Activated naive CD4-positive, alpha-beta T cell treated with anti-CD3 and anti-CD28 coated beads, Interleukin-2, amount 10 ng/mL, durations not matched to agents 7 days and 5 days (primary cell): ENCODE results near the gene GUCY1A2.

Experiments
- CTCF ChIA-PET: fragments of 350-600 bp; sonication (Branson Sonifier 250); formaldehyde crosslinking; loops from one replicate; lab custom pipeline; 2021; ENCODE audit warnings: antibody characterized with exemption; lab: Charles Lee
- DNase-seq: peaks from one replicate; pipeline ENCODE4 v3.0.0-alpha.2; 2020
- H3K27ac Mint-ChIP-seq: one replicate; pipeline ENCODE4 v1.8.0; 2021; ENCODE audit warnings: mild to moderate bottlenecking, moderate library complexity, mixed read lengths
- H3K27me3 Mint-ChIP-seq: one replicate; pipeline ENCODE4 v1.8.0; 2021; ENCODE audit warnings: mild to moderate bottlenecking, mixed read lengths
- H3K36me3 Mint-ChIP-seq: one replicate; pipeline ENCODE4 v1.8.0; 2021; ENCODE audit warnings: mixed read lengths
- H3K4me1 Mint-ChIP-seq: one replicate; pipeline ENCODE4 v1.8.0; 2021; ENCODE audit warnings: mixed read lengths
- H3K4me3 Mint-ChIP-seq: one replicate; pipeline ENCODE4 v1.8.0; 2021; ENCODE audit warnings: mild to moderate bottlenecking, moderate library complexity, mixed read lengths
- H3K9me3 Mint-ChIP-seq: one replicate; pipeline ENCODE4 v1.8.0; 2021; ENCODE audit warnings: mixed read lengths

GUCY1A2 gene

DNA sequence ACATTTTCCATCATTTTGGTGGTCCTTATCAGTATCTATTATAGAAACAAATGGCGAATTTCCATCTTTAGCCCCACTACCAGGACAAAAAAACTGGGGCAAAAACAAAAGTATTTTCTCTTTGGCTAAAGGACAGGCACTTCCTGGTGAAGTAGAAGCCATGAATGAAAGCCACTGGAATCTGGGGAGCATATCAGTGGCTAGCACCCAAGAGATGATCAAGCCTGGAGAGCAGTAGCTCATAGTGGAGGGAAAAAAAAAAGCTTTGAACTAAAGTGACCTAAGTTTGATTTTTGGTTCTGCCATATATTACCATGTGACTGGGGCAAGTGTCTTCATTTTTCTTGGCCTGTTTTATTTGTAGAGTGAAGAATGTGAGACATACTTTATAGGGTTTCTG, 272.3 kb downstream of the GUCY1A2 start:
- Mint-ChIP-seq H3K27ac (no peak overlapping the region), H3K36me3 (no peaks in the 10 kb centered on the region), H3K4me1 (no peaks in the 10 kb centered on the region), H3K27me3 (no peaks in the 10 kb centered on the region), H3K9me3 (peaks cover 4% of the 10 kb centered on the region), H3K4me3 (no peak overlapping the region)
- DNase-seq: no peak
- CTCF ChIA-PET: no interaction called here

DNA sequence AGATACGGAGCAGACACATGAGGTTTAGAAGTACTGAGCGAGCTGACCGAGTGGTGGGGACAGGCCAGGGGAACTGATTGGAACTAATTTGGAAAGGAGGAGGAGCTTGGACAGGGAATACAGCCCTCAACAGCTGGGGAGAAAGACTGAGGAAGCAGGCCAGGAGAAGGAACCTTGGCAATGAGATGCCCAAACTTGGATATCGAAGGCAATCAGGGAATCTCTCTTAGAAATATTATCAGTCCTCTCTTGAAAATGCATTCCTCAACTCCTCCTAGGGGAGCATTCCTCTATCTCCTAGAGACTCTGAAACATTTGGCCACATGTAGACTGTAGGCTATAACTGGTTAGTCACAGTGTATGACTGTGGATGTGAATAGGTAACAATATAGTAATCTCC, 284.6 kb downstream of the GUCY1A2 start:
- H3K36me3 Mint-ChIP-seq: no peaks in the 10 kb centered on the region

DNA sequence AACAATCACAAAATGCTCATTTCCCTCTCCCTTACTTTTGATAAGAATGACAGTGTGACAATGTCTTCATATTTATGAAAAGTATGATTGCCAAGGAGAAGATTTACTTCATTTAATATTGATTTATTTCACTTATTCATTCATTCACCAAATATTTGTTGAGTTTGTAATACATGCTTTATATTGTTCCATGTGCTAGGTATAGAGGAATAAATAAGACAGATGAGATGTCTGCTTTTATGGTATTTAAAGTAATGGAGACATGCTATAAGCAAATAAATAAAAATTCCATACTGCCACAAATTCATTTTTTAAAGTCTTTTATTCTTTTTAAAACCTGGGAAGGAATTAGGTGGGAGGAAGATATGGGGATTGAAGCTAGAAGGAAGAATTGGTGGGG, 289.4 kb downstream of the GUCY1A2 start:
- CTCF ChIA-PET: interaction anchor here (0.6 kb wide), 1 partner anchor 29 kb away, joined by 3 read pairs; no protein-coding TSS in a partner anchor
- Mint-ChIP-seq H3K9me3 (peaks cover 6% of the 10 kb centered on the region), H3K27me3 (no peaks in the 10 kb centered on the region), H3K4me3 (no peak overlapping the region), H3K36me3 (no peaks in the 10 kb centered on the region), H3K4me1 (no peaks in the 10 kb centered on the region), H3K27ac (no peak overlapping the region)
- DNase-seq: no peak

More for the DNA sequence above, 284.6 kb downstream of the GUCY1A2 start:
- Mint-ChIP-seq H3K27me3 (no peaks in the 10 kb centered on the region), H3K4me3 (no peak overlapping the region), H3K4me1 (no peaks in the 10 kb centered on the region), H3K9me3 (peaks cover 10% of the 10 kb centered on the region), H3K27ac (no peak overlapping the region)
- no peak for DNase-seq
- CTCF ChIA-PET: interaction anchor here (0.6 kb wide), 1 partner anchor 692 kb away, joined by 3 read pairs; no protein-coding TSS in a partner anchor

DNA sequence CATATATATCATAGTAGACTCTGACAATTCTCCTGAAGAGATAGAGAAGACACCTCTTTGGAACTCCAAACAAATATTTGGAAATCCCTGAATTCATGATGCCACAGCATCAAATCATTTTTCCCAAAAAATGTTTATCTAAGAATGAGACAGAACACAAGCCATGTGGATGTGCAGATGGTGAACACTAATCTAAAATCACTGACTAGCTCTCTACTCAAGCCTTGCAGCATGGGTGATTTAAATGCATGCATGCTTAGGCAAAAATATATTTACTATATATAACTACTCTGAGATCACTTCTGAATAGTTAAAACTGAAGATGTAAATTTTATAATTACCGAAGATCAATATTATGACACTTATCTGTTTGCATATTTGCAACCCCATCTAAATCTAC, 289.9 kb downstream of the GUCY1A2 start:
- H3K36me3 Mint-ChIP-seq: no peaks in the 10 kb centered on the region
- H3K9me3 Mint-ChIP-seq: peaks cover 6% of the 10 kb centered on the region
- no peak overlapping the region for H3K4me3 Mint-ChIP-seq
- no peaks in the 10 kb centered on the region for H3K27me3 Mint-ChIP-seq
- no peaks in the 10 kb centered on the region for H3K4me1 Mint-ChIP-seq
- DNase-seq: no peak
- no peak overlapping the region for H3K27ac Mint-ChIP-seq
- CTCF ChIA-PET: no interaction called here

DNA sequence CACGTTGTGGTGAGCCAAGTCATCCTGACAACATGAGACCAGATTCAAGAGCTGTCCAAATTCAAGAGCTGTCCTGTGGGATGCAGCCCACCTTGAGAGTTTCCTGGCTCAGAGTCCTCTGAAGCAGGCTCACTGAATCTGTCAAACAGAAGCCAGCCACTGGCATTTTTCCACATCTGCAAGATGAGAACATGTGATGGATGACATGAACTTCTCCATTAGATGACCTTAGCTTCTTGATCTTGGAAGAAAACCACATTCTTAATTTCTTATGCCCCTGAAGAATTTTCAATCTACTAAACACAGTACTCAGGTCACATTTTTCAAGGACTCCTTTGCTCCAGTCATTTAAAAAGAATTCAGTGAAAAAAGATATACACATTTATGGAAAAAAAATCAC, 291.0 kb downstream of the GUCY1A2 start:
- no peak overlapping the region for H3K4me3 Mint-ChIP-seq
- H3K9me3 Mint-ChIP-seq: peaks cover 6% of the 10 kb centered on the region
- H3K36me3 Mint-ChIP-seq: no peaks in the 10 kb centered on the region
- no peaks in the 10 kb centered on the region for H3K4me1 Mint-ChIP-seq
- no peak for DNase-seq
- no peak overlapping the region for H3K27ac Mint-ChIP-seq
- no peaks in the 10 kb centered on the region for H3K27me3 Mint-ChIP-seq
- CTCF ChIA-PET: no interaction called here

DNA sequence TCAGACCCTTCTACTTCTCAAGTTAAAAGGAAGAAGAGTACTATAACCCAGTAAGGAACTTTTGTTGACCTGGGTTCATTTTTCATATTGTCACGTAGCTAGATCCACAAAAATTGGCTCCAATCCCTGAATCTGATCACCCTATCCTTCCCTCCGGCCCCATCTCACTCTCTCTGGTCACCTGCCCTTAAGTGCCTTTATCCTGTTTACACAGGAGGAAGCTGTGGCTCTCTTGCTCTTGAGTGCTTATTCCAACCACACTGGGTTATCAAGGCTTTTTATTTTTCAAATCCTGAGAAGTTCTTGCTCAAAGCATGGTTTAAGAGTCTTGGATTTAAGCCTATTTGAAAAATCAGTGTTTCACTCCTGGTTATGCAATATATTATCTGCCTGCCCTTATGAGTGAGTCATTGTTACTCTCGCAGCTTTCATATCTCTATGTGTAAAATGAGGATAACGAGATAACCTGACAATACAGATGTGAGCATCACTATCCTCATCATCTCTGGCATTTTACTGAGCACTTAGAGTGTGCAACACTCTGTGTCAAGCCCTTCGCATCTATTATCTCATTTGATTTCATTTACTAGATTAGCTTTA, 293.9 kb downstream of the GUCY1A2 start:
- CTCF ChIA-PET: no interaction called here
- DNase-seq: no peak
- no peaks in the 10 kb centered on the region for H3K36me3 Mint-ChIP-seq
- no peaks in the 10 kb centered on the region for H3K27me3 Mint-ChIP-seq
- no peak overlapping the region for H3K27ac Mint-ChIP-seq
- H3K9me3 Mint-ChIP-seq: no peaks in the 10 kb centered on the region
- H3K4me3 Mint-ChIP-seq: no peak overlapping the region
- no peaks in the 10 kb centered on the region for H3K4me1 Mint-ChIP-seq

DNA sequence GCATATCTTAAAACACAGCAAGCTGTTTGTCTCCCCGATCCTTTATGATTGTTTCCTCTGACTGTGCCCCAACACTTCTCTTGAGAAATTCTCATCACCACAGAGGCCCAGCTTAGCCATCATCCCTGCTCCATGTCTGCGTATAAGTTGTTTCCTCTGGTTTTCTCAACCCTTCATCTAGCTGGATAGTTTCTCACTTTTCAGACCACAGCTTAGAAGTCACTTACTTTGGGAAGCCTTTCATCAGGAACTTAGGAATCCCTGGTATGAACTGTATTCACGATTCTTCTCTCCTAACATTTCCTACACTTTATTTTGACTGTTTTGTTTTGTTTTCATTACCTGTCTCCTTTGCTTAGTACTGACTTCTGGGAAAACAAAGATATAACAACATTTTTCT, 295.2 kb downstream of the GUCY1A2 start:
- CTCF ChIA-PET: no interaction called here
- no peaks in the 10 kb centered on the region for H3K4me1 Mint-ChIP-seq
- DNase-seq: no peak
- no peak overlapping the region for H3K27ac Mint-ChIP-seq
- no peak overlapping the region for H3K4me3 Mint-ChIP-seq
- no peaks in the 10 kb centered on the region for H3K27me3 Mint-ChIP-seq
- no peaks in the 10 kb centered on the region for H3K36me3 Mint-ChIP-seq
- no peaks in the 10 kb centered on the region for H3K9me3 Mint-ChIP-seq

DNA sequence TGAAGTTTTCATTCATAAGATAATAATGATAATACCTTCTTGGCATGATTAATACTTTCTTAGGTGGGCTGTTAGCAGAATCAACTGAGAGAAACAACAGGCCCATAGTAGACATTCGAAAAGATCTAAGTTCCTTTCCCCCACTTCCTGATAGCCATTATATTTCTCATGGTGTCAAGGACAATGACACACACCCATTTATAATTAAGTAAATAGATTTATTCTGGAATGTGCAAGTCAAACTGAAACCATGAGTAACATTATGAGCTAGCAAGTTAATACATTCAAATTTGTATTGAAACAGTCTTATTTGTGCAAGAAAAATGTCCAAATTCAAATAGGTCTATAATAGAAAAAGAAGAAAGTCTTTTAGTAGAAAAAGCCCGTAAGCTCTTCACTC, 301.1 kb downstream of the GUCY1A2 start:
- no peaks in the 10 kb centered on the region for H3K36me3 Mint-ChIP-seq
- H3K27me3 Mint-ChIP-seq: no peaks in the 10 kb centered on the region
- CTCF ChIA-PET: interaction anchor here (1.3 kb wide), 1 partner anchor 12 kb away, joined by 3 read pairs; no protein-coding TSS in a partner anchor
- H3K27ac Mint-ChIP-seq: no peak overlapping the region
- no peaks in the 10 kb centered on the region for H3K4me1 Mint-ChIP-seq
- H3K9me3 Mint-ChIP-seq: no peaks in the 10 kb centered on the region
- no peak for DNase-seq
- no peak overlapping the region for H3K4me3 Mint-ChIP-seq

DNA sequence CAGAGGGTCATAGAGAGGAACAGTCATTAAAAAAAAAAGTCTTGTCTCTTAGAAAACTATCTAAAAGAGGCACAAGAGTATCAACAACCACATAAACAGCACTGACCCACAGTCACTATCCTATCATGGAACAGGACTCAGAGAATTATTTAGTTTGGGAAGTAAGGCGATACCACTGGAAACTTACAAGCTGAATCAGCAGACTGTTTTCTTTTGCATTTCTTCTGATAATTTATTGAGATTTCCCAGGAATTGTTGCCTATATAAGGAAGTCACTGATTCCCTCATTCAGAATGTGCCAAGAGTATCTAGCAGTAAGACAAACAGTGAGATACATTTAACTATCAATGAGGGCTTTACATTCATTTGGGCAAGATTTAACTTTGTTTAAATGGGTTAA, 304.1 kb downstream of the GUCY1A2 start:
- Mint-ChIP-seq H3K4me3 (no peak overlapping the region), H3K4me1 (no peaks in the 10 kb centered on the region), H3K27ac (no peak overlapping the region), H3K27me3 (no peaks in the 10 kb centered on the region), H3K36me3 (no peaks in the 10 kb centered on the region), H3K9me3 (no peaks in the 10 kb centered on the region)
- CTCF ChIA-PET: no interaction called here
- no peak for DNase-seq

DNA sequence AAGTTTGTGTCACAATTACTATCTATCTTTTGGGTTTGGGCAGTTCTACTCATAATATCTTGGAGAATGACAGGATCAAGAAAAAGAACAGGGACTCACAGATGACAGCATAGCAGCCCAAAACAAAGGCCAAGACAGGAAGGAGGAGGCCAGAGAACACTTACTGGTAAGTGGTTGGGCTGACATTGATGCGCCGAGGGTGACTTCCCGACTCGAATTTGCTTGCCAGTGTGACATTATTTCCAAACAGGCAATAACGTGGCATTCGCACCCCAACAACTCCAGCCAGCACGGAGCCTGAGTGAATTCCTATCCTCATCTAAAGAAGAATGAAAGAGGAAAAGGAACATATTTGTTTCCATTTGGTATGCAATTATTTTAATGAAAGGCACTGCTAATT, 309.9 kb downstream of the GUCY1A2 start:
- H3K27me3 Mint-ChIP-seq: no peaks in the 10 kb centered on the region
- no peak for DNase-seq
- H3K27ac Mint-ChIP-seq: no peak overlapping the region
- no peak overlapping the region for H3K4me3 Mint-ChIP-seq
- CTCF ChIA-PET: no interaction called here
- no peaks in the 10 kb centered on the region for H3K4me1 Mint-ChIP-seq
- no peaks in the 10 kb centered on the region for H3K9me3 Mint-ChIP-seq
- H3K36me3 Mint-ChIP-seq: no peaks in the 10 kb centered on the region

DNA sequence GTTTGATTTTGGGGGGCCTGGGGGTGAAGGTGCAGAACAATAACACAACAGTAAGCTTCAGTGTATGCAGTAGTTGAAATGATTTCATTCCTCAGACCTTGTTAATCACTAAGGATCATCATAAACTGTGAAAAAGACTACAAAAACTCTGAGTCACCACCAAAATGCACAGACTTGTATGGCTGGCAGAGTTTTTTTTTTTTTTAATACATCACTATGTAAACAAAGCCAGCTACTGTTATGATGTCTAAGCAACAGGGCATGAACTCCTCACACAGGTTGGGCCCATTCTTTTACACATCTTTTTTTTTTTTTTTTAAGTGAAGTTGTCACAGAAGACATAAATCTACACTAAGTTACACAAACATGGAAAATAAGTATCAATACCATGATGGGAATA, 311.9 kb downstream of the GUCY1A2 start:
- no peaks in the 10 kb centered on the region for H3K4me1 Mint-ChIP-seq
- H3K4me3 Mint-ChIP-seq: no peak overlapping the region
- CTCF ChIA-PET: no interaction called here
- DNase-seq: no peak
- H3K27me3 Mint-ChIP-seq: no peaks in the 10 kb centered on the region
- no peak overlapping the region for H3K27ac Mint-ChIP-seq
- H3K9me3 Mint-ChIP-seq: no peaks in the 10 kb centered on the region
- H3K36me3 Mint-ChIP-seq: no peaks in the 10 kb centered on the region

DNA sequence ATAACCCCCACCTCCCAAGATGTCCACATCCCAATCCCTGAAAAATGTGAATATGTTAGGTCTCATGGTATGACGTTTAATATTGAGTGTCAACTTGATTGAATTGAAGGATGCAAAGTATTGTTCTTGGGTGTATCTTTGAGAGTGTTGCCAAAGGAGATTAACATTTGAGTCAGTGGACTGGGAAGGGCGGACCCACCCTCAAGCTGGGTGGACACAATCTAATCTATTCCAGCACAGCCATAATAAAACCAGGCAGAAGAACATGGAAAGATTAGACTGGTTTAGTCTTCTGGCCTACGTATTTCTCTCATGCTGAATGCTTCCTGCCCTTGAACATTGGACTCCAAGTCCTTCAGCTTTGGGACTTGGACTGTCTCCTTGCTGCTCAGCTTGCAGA, 315.5 kb downstream of the GUCY1A2 start:
- H3K27ac Mint-ChIP-seq: no peak overlapping the region
- H3K36me3 Mint-ChIP-seq: no peaks in the 10 kb centered on the region
- H3K27me3 Mint-ChIP-seq: no peaks in the 10 kb centered on the region
- H3K4me3 Mint-ChIP-seq: no peak overlapping the region
- no peaks in the 10 kb centered on the region for H3K4me1 Mint-ChIP-seq
- CTCF ChIA-PET: no interaction called here
- DNase-seq: no peak
- H3K9me3 Mint-ChIP-seq: no peaks in the 10 kb centered on the region

DNA sequence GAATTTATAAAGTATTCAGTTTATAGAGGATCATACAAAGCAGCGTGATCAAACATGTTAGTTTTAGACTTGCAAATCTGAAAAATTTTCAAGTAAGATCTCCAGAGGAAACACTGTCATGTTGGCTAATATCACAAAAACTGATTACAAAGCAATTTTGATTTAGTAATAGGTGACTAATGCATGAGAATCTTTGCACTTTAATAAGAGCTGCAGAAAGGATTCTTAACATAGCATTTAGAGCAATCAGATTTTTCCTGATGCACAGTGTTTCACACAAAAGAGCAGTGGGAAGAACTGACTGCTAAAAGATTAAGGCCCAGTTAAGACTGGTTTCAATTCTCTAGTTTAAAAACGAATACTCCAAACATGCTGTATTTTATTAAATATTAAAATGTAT, 321.2 kb downstream of the GUCY1A2 start:
- no peak overlapping the region for H3K4me3 Mint-ChIP-seq
- CTCF ChIA-PET: no interaction called here
- no peak for DNase-seq
- H3K9me3 Mint-ChIP-seq: no peaks in the 10 kb centered on the region
- H3K4me1 Mint-ChIP-seq: no peaks in the 10 kb centered on the region
- no peaks in the 10 kb centered on the region for H3K36me3 Mint-ChIP-seq
- H3K27me3 Mint-ChIP-seq: no peaks in the 10 kb centered on the region
- no peak overlapping the region for H3K27ac Mint-ChIP-seq

DNA sequence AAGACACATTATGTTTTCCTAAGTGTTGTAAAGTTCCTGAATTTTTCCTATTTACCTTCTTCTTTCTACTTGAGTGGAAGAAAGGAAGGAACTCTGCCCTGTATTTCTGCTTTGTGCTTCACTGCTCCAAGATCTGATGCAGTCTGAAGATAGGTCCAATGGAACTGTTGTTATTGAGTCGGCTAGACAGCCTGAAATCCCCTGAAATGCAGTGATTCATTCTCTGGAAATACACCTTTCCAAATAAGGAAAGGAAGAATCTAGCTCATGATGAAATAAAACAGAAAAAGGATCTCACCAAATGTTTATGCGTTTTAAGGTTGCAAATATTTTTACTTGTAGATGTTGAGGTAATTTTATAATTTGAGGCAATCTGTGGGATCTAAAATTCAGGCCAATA, 322.8 kb downstream of the GUCY1A2 start:
- DNase-seq: no peak
- Mint-ChIP-seq H3K27ac (no peak overlapping the region), H3K9me3 (no peaks in the 10 kb centered on the region), H3K27me3 (no peaks in the 10 kb centered on the region), H3K4me1 (no peaks in the 10 kb centered on the region), H3K4me3 (no peak overlapping the region), H3K36me3 (no peaks in the 10 kb centered on the region)
- CTCF ChIA-PET: no interaction called here

DNA sequence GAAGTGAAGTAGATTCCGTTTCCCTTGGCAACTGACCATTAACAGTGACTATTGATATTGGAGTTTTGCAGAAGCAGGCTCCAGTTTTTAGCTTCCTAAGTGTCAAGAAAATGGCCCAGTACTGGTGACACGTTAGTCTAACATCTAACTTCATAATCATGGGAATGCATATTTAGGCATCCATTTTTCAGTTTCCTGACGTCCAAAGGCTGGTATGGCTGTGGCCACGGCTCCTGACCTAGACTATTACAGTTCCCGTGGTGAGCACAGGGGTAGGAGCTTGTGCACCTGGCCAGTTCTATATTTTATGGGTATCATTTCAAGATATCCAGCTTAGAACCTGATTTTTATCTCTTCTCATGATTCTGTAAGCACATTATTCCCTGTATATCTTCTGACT, 323.8 kb downstream of the GUCY1A2 start:
- no peaks in the 10 kb centered on the region for H3K4me1 Mint-ChIP-seq
- H3K4me3 Mint-ChIP-seq: no peak overlapping the region
- H3K9me3 Mint-ChIP-seq: no peaks in the 10 kb centered on the region
- no peaks in the 10 kb centered on the region for H3K27me3 Mint-ChIP-seq
- H3K27ac Mint-ChIP-seq: no peak overlapping the region
- H3K36me3 Mint-ChIP-seq: no peaks in the 10 kb centered on the region
- CTCF ChIA-PET: no interaction called here
- DNase-seq: no peak
